Measurements from ENCODE around the gene AQP1.

Gene AQP1

GRCh38 chr7:30923774-30924413, 12.2 kb downstream of the AQP1 start:
- H3K27me3 Mint-ChIP-seq, result peaks cover 1% of the 10 kb centered on the region
- H3K27ac Mint-ChIP-seq, result no peak overlapping the region
- no peak for ATAC-seq (ENCODE audit: low read depth)
- H3K4me3 Mint-ChIP-seq, result no peak overlapping the region
- H3K36me3 Mint-ChIP-seq, result no peaks in the 10 kb centered on the region
- DNase-seq (ENCODE audit: low spot score in 2 of 2), result no peak
- no peaks in the 10 kb centered on the region for H3K4me1 Mint-ChIP-seq
- H3K9me3 Mint-ChIP-seq, result peaks cover 3% of the 10 kb centered on the region

- ATAC-seq (ENCODE audit: low read depth) (no peak), DNase-seq (ENCODE audit: low spot score in 2 of 2) (no peak)
- Mint-ChIP-seq H3K4me1 (no peaks in the 10 kb centered on the region), H3K4me3 (no peak overlapping the region), H3K27ac (no peak overlapping the region), H3K9me3 (peaks cover 3% of the 10 kb centered on the region), H3K27me3 (peaks cover 3% of the 10 kb centered on the region), H3K36me3 (no peaks in the 10 kb centered on the region)
Measured at GRCh38 chr7:30924624-30925023, 13.0 kb downstream of the AQP1 start.

GRCh38 chr7:30925117-30925516, 13.5 kb downstream of the AQP1 start:
- H3K27ac Mint-ChIP-seq, result no peak overlapping the region
- no peaks in the 10 kb centered on the region for H3K4me1 Mint-ChIP-seq
- no peak overlapping the region for H3K4me3 Mint-ChIP-seq
- DNase-seq (ENCODE audit: low spot score in 2 of 2) (no peak), ATAC-seq (ENCODE audit: low read depth) (no peak)
- H3K9me3 Mint-ChIP-seq, result peaks cover 3% of the 10 kb centered on the region
- no peaks in the 10 kb centered on the region for H3K36me3 Mint-ChIP-seq
- peaks cover 3% of the 10 kb centered on the region for H3K27me3 Mint-ChIP-seq

- no peak overlapping the region for H3K4me3 Mint-ChIP-seq
- peaks cover 3% of the 10 kb centered on the region for H3K27me3 Mint-ChIP-seq
- no peak for ATAC-seq (ENCODE audit: low read depth)
- H3K27ac Mint-ChIP-seq, result no peak overlapping the region
- no peak for DNase-seq (ENCODE audit: low spot score in 2 of 2)
- no peaks in the 10 kb centered on the region for H3K4me1 Mint-ChIP-seq
- no peaks in the 10 kb centered on the region for H3K36me3 Mint-ChIP-seq
- peaks cover 3% of the 10 kb centered on the region for H3K9me3 Mint-ChIP-seq
Measured at GRCh38 chr7:30925913-30926312, 14.3 kb downstream of the AQP1 start.

GRCh38 chr7:30926313-30926712, 14.7 kb downstream of the AQP1 start:
- peaks cover 3% of the 10 kb centered on the region for H3K9me3 Mint-ChIP-seq
- no peak overlapping the region for H3K27ac Mint-ChIP-seq
- peaks cover 1% of the 10 kb centered on the region for H3K27me3 Mint-ChIP-seq
- no peaks in the 10 kb centered on the region for H3K4me1 Mint-ChIP-seq
- DNase-seq (ENCODE audit: low spot score in 2 of 2), result no peak
- no peak for ATAC-seq (ENCODE audit: low read depth)
- H3K36me3 Mint-ChIP-seq, result no peaks in the 10 kb centered on the region
- no peak overlapping the region for H3K4me3 Mint-ChIP-seq

- H3K36me3 Mint-ChIP-seq, result no peaks in the 10 kb centered on the region
- H3K27me3 Mint-ChIP-seq, result peaks cover 1% of the 10 kb centered on the region
- H3K4me1 Mint-ChIP-seq, result no peaks in the 10 kb centered on the region
- ATAC-seq (ENCODE audit: low read depth) (no peak), DNase-seq (ENCODE audit: low spot score in 2 of 2) (peak in 1 of 2 donors; percentile 5)
- H3K27ac Mint-ChIP-seq, result no peak overlapping the region
- peaks cover 3% of the 10 kb centered on the region for H3K9me3 Mint-ChIP-seq
- H3K4me3 Mint-ChIP-seq, result no peak overlapping the region
Measured at GRCh38 chr7:30927040-30927439, 15.4 kb downstream of the AQP1 start.

- DNase-seq (ENCODE audit: low spot score in 2 of 2), result no peak
- peaks cover 3% of the 10 kb centered on the region for H3K9me3 Mint-ChIP-seq
- no peak overlapping the region for H3K27ac Mint-ChIP-seq
- H3K36me3 Mint-ChIP-seq, result no peaks in the 10 kb centered on the region
- peaks cover 1% of the 10 kb centered on the region for H3K27me3 Mint-ChIP-seq
- no peak overlapping the region for H3K4me3 Mint-ChIP-seq
- H3K4me1 Mint-ChIP-seq, result no peaks in the 10 kb centered on the region
- ATAC-seq (ENCODE audit: low read depth), result no peak
Measured at GRCh38 chr7:30927559-30927958, 15.9 kb downstream of the AQP1 start.

- ATAC-seq (ENCODE audit: low read depth) (no peak), DNase-seq (ENCODE audit: low spot score in 2 of 2) (no peak)
- Mint-ChIP-seq H3K4me1 (no peaks in the 10 kb centered on the region), H3K36me3 (no peaks in the 10 kb centered on the region), H3K27ac (no peak overlapping the region), H3K4me3 (no peak overlapping the region), H3K9me3 (peaks cover 3% of the 10 kb centered on the region), H3K27me3 (peaks cover 1% of the 10 kb centered on the region)
Measured at GRCh38 chr7:30928254-30928872, 16.7 kb downstream of the AQP1 start.

GRCh38 chr7:30929686-30930085, 18.0 kb downstream of the AQP1 start:
- Mint-ChIP-seq H3K36me3 (no peaks in the 10 kb centered on the region), H3K4me1 (no peaks in the 10 kb centered on the region), H3K4me3 (no peak overlapping the region), H3K27me3 (peaks cover 1% of the 10 kb centered on the region), H3K27ac (no peak overlapping the region), H3K9me3 (peaks cover 3% of the 10 kb centered on the region)
- DNase-seq (ENCODE audit: low spot score in 2 of 2) (no peak), ATAC-seq (ENCODE audit: low read depth) (no peak)

GRCh38 chr7:30930621-30931020, 19.0 kb downstream of the AQP1 start:
- peaks cover 3% of the 10 kb centered on the region for H3K9me3 Mint-ChIP-seq
- DNase-seq (ENCODE audit: low spot score in 2 of 2) (no peak), ATAC-seq (ENCODE audit: low read depth) (no peak)
- no peaks in the 10 kb centered on the region for H3K4me1 Mint-ChIP-seq
- H3K27ac Mint-ChIP-seq, result no peak overlapping the region
- H3K36me3 Mint-ChIP-seq, result no peaks in the 10 kb centered on the region
- no peak overlapping the region for H3K4me3 Mint-ChIP-seq
- peaks cover 1% of the 10 kb centered on the region for H3K27me3 Mint-ChIP-seq

GRCh38 chr7:30931161-30931928, 19.7 kb downstream of the AQP1 start:
- H3K27ac Mint-ChIP-seq, result no peak overlapping the region
- DNase-seq (ENCODE audit: low spot score in 2 of 2) (no peak), ATAC-seq (ENCODE audit: low read depth) (no peak)
- H3K4me1 Mint-ChIP-seq, result no peaks in the 10 kb centered on the region
- H3K27me3 Mint-ChIP-seq, result peaks cover 1% of the 10 kb centered on the region
- H3K4me3 Mint-ChIP-seq, result no peak overlapping the region
- H3K9me3 Mint-ChIP-seq, result peaks cover 3% of the 10 kb centered on the region
- H3K36me3 Mint-ChIP-seq, result no peaks in the 10 kb centered on the region

- Mint-ChIP-seq H3K36me3 (no peaks in the 10 kb centered on the region), H3K9me3 (no peaks in the 10 kb centered on the region), H3K4me1 (no peaks in the 10 kb centered on the region), H3K27ac (no peak overlapping the region), H3K27me3 (peaks cover 1% of the 10 kb centered on the region), H3K4me3 (no peak overlapping the region)
- ATAC-seq (ENCODE audit: low read depth) (no peak), DNase-seq (ENCODE audit: low spot score in 2 of 2) (no peak)
Measured at GRCh38 chr7:30931929-30932540, 20.4 kb downstream of the AQP1 start.

GRCh38 chr7:30932562-30932961, 20.9 kb downstream of the AQP1 start:
- Mint-ChIP-seq H3K9me3 (no peaks in the 10 kb centered on the region), H3K27me3 (peaks cover 1% of the 10 kb centered on the region), H3K36me3 (no peaks in the 10 kb centered on the region), H3K4me1 (no peaks in the 10 kb centered on the region), H3K27ac (no peak overlapping the region), H3K4me3 (no peak overlapping the region)
- DNase-seq (ENCODE audit: low spot score in 2 of 2), result no peak
- no peak for ATAC-seq (ENCODE audit: low read depth)

Data from memory B cell (primary cell).